Astrocyte (in vitro differentiated cells and primary cell): ENCODE data around the gene NBPF3.

Experiments used
- EZH2 ChIP-seq: IDR thresholded peaks from 2 replicates; pipeline ENCODE4 v1.6.1; 2012; ENCODE audit warnings: mild to moderate bottlenecking, low read length, inconsistent platforms; ENCODE audit not compliant: insufficient read depth
- TF ChIP-seq, protein P1 (sequence below): IDR thresholded peaks from 2 replicates; pipeline ENCODE4 v1.5.1; 2011; ENCODE audit warnings: low read depth, mild to moderate bottlenecking, inconsistent platforms, low read length, moderate library complexity; ENCODE audit not compliant: insufficient read depth

DNA sequence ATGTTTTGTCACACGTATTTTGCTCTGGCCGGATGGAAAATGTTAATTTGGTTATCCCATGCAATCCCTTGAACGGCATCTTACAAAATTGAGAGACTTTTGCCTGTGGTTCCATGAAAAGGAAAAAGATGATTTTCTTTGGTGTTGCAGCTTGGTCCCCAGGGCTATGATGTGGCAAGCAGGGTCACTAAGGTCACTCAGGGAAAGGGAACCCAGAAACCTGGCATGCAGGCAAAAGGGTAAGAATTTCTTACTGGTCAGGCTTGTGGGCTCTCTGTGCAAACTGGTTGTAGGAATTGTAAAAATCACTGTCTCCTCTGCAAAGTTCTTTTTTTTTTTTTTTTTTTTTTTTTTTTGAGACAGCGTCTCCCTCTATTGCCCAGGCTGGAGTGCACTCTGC is 48.4 kb upstream of the NBPF3 start:
- TF ChIP-seq, protein P1, sequence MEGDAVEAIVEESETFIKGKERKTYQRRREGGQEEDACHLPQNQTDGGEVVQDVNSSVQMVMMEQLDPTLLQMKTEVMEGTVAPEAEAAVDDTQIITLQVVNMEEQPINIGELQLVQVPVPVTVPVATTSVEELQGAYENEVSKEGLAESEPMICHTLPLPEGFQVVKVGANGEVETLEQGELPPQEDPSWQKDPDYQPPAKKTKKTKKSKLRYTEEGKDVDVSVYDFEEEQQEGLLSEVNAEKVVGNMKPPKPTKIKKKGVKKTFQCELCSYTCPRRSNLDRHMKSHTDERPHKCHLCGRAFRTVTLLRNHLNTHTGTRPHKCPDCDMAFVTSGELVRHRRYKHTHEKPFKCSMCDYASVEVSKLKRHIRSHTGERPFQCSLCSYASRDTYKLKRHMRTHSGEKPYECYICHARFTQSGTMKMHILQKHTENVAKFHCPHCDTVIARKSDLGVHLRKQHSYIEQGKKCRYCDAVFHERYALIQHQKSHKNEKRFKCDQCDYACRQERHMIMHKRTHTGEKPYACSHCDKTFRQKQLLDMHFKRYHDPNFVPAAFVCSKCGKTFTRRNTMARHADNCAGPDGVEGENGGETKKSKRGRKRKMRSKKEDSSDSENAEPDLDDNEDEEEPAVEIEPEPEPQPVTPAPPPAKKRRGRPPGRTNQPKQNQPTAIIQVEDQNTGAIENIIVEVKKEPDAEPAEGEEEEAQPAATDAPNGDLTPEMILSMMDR = no peak
- TF ChIP-seq EZH2 = no peak
